Endometrial microvascular endothelial cells (primary cell): ENCODE results near the gene TPD52L3. TPM values are rescaled to one million over a fixed set of nuclear protein-coding genes. Genes with fewer than 3 reads are reported as not detected.

Experiments used
- in situ Hi-C: cut with HindIII; loops from 2 replicates; pipeline ENCODE4 v1.10.0; 2017; ENCODE audit warnings: low sequenced_read_pairs, low pct_unique_long_range_greater_than_20kb; ENCODE audit errors: inconsistent ontology term
- total RNA-seq: library from RNA; depleted of rRNA; stranded (reverse); fragments of >200 nt; gene quantifications from one replicate; pipeline ENCODE4 v1.2.3, GENCODE V29; 2015; ENCODE audit errors: inconsistent ontology term

TPD52L3 gene
- not detected for total RNA-seq

- in situ Hi-C loops, result no loop called here
These were observed at the start of gene TPD52L3 for GRCh38 chr9:6328103-6328502. TSS of gene TPD52L3 (plus strand) at chr9:6328375. CDS start at chr9:6328596, 221 bp downstream.

DNA sequence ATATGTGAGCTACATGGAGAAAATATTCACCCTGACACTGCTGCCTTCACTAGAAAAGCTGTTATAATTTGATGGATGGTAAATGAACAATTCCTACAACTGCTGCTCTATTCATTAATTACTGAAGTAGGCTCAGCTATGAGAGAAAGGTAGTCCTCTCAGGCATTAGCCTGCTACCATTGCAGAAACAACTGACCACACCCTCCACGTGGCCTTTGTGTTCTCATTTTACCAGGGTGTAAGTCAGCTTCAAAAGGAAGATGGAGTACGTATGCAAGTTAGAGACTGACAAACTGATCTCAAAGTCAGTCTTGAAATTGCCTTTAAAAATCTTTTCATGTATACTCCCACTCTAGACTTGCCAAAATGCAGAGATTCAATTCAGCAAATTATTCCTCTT lies 26.3 kb upstream of the TPD52L3 start:
- in situ Hi-C loops, result no loop called here

GRCh38 chr9:6302417-6302816 lies 25.8 kb upstream of the TPD52L3 start:
- in situ Hi-C loops, result no loop called here

GRCh38 chr9:6304232-6304631 lies 23.9 kb upstream of the TPD52L3 start:
- in situ Hi-C loops, result no loop called here

- in situ Hi-C loops, result no loop called here
These were observed 22.1 kb upstream of the TPD52L3 start for GRCh38 chr9:6305954-6306563.

DNA sequence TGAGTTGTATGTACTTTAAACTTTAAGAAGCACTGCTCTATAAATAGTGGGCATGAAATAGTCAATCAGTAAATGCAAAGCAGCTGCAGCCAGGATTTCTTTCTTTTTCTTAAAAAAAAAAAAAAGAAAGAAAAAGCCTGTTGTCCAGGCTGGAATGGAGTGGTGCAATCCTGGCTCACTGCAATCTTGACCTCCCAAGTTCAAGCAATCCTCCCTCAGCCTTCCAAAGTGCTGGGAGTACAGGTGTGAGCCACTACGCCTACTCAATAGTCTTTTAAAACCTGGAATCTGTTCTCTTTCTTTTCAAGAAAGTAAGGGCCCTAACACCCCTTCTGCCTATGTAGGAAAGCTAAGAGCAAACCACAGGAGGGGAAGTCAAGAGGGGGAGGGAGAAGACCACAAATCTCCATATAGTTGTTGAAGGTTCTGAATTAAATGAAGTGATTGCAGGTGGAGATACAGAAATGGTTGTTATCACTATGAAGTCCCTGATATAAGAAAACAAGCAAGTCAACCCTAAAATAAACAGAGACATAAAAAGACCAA lies 20.6 kb upstream of the TPD52L3 start:
- in situ Hi-C loops, result no loop called here

DNA sequence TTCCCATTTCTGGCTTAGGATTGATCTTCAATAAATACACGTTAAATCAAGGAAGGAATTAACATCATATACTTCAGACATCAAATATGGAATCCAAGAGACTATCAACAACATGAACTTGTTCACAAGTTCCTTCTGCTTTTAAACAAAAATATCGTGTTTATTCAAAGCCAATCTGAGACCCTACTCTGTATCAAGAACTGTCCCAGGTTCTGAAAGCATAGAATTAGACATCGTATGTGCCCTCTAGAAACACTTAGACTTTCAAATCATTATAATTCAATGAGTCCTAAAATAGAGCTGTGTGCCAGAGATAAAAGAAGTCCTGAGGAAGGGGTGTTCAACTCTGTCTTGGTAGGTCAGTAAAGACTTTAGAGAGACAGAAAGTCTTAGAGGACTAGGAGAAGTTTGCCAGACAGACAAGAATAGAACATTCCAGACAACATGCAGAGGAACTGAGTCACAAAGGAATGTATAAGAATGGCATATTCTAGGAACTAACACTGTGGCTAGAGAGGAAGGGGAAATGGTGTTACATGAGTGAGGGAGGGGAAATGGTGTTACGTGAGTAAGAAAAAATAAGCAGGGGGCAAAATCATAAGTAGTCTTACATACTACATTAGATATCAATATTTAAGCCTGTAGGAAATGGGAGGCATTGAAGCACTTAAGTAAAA lies 2.9 kb downstream of the TPD52L3 start:
- in situ Hi-C loops, result no loop called here

DNA sequence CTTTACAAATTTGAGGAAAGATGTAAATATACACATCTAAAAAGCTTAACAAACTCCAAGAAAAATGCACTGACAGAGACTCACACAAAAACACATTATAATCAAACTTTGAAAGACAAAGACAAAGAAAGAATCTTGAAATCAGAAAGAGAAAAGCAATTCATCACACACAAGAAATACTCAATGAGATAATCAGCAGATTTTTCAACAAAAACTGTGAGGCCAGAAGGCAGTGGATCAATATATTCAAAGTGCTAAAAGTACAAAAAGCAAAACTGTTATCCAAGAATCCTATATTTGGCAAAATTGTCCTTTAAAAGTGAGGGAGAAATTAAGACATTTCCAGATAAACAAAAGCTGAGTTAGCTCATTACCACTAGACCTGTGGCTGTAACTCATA lies 6.1 kb downstream of the TPD52L3 start:
- in situ Hi-C loops, result no loop called here

GRCh38 chr9:6348766-6349165 lies 20.6 kb downstream of the TPD52L3 start:
- in situ Hi-C loops, result no loop called here

- in situ Hi-C loops, result loop anchor here (25.0 kb wide), 1 partner anchor 236 kb away; no protein-coding TSS in a partner anchor
These were observed 23.6 kb downstream of the TPD52L3 start for GRCh38 chr9:6351737-6352136.

- in situ Hi-C loops, result loop anchor here (25.0 kb wide), 1 partner anchor 233 kb away; no protein-coding TSS in a partner anchor
These were observed 26.0 kb downstream of the TPD52L3 start for GRCh38 chr9:6354072-6354686.

- in situ Hi-C loops, result loop anchor here (25.0 kb wide), 1 partner anchor 232 kb away; no protein-coding TSS in a partner anchor
These were observed 27.6 kb downstream of the TPD52L3 start for GRCh38 chr9:6355728-6356127.

GRCh38 chr9:6356441-6356840 lies 28.3 kb downstream of the TPD52L3 start:
- in situ Hi-C loops, result loop anchor here (25.0 kb wide), 1 partner anchor 231 kb away; no protein-coding TSS in a partner anchor

DNA sequence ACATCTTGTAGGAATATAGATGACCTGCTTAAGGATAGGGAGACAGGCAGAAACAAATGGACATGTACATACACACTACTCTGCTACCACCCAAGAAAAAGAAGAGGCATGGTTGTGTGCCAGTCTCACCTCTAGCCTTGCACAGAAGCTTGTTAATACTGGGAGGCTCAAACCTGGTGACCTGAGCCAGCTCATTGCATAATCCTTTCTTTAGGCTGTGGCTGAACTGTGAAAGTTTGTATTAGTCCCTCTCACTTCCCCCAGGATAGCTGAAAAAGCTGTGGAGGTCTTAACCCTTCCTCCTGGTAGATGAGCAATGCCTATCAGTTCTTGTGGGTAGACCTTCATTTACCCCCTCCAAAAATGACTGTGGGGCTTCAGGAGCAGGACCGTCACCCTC lies 28.7 kb downstream of the TPD52L3 start:
- in situ Hi-C loops, result loop anchor here (25.0 kb wide), 1 partner anchor 230 kb away; no protein-coding TSS in a partner anchor

DNA sequence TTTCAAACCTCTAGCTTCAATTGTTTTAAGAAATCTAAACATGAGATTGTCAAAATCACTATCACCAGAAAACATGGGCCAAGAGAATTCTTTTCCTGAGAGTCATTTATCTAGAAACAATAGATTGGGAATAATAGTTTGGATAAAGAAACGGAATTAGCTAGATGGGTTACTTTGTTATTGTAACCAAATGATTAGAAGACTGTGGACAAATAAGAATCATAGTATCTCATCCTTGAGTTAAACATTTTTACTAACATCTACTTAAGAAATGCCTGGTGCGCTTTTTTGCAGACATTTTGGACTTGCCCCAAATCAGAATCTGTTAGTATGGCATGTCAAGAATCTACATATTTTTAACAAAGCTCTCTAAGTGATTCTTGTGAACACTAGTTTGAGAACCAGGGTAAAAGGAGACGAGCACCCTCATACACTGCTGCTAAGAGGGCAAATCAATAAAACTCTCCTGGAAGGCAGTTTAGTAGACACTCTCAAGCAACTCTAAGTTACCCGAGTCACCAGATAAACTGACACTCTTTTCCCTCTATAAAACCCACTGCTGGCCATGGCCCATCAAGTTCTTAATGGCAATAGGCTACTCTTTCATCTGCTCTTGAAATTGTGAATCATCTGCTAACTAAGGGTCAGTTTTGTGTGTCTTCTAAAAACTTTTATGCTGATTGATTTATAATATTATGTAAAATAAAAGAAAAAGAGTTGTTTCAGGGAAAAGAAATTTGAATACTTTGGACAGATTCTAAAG lies 39.1 kb downstream of the TPD52L3 start:
- in situ Hi-C loops, result loop anchor here (25.0 kb wide), 1 partner anchor 220 kb away; no protein-coding TSS in a partner anchor

GRCh38 chr9:6368831-6369230 lies 40.7 kb downstream of the TPD52L3 start:
- in situ Hi-C loops, result loop anchor here (25.0 kb wide), 1 partner anchor 218 kb away; no protein-coding TSS in a partner anchor
